GM20431 (cell line): ENCODE measurements around the gene ST6GALNAC6.

Experiments
- in situ Hi-C: fragments of 300-500 bp; cut with MseI, MboI; formaldehyde crosslinking; loops from one replicate; pipeline ENCODE4 v1.15.0; 2020; ENCODE audit warnings: low sequenced_read_pairs; ENCODE audit not compliant: unreplicated experiment

The ST6GALNAC6 gene

DNA sequence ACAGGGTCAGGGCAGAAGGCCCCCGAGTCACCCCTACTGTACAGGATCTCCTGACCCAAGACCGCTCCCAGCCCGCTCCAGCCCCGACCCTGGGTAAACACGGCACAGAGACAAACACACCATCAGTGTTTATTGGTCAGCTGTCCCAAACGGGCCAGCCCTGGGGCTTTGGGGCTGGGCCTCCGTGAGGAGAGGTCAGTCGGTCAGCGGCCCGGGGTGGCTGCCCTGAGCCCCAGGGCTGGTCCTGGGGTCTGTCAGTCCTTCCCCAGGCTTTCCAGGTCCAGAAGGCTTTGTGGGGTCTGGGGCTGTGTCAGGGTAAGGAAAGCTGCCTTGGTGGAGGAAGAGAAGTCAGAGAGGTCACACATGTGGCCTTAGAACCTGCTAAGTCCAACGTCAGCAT is 35.6 kb upstream of the ST6GALNAC6 start:
- in situ Hi-C loops, result no loop called here

DNA sequence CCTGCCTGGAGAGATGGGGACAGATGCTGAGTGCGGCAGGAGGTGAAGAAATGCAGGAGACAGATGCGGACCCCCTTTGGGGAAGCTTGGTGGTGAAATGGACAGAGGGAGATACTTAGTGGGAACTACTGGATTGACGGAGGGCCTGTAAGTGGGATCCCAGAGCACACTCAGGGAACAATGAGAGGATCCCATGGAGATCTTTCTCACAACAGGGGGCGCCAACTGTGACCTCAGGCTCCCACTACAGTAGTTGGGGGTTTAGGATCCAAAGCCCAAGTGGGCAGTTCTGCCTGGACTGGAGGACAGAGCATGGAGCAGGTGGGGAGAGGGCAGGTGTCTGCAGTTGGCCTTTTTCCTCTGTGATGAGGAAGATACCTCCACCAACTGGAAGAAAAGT is 34.8 kb upstream of the ST6GALNAC6 start:
- in situ Hi-C loops, result no loop called here

DNA sequence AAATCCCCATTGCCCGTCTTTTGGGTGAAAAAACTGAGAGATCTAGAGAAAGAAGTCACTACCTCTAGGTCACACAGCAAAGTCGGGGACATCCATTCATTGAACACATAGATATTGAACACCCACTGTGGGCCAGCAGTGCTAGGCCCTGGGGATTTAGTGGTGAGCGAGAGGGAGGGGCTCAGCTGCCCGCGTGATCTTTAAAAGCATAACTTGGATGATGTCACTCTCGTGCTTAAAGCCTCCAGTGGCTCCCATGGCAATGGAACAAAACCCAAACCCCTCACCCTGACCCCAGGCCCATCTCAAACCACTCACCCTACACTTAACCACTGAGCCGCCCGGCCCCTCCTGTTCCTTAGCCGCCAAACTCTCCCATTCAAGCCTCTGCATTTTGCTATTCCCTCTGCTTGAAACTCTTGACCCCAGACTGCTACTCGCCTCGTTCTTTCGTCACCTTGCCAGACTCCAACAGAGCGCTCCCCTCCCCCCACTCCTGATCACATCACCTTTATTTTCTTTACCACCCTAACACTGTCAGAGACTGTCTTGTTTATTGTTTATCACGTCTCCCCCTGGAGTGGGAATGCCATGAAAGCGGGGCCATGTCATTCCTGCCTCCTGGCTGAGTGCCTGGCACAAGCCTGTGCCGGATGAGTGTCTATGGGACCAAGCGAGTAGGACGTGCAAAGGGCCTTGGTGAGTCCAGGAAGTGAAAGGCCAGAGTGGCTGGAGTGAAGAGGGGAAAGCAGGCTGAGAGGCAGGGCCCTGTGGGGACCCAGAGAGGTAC is 31.9 kb upstream of the ST6GALNAC6 start:
- in situ Hi-C loops, result no loop called here

DNA sequence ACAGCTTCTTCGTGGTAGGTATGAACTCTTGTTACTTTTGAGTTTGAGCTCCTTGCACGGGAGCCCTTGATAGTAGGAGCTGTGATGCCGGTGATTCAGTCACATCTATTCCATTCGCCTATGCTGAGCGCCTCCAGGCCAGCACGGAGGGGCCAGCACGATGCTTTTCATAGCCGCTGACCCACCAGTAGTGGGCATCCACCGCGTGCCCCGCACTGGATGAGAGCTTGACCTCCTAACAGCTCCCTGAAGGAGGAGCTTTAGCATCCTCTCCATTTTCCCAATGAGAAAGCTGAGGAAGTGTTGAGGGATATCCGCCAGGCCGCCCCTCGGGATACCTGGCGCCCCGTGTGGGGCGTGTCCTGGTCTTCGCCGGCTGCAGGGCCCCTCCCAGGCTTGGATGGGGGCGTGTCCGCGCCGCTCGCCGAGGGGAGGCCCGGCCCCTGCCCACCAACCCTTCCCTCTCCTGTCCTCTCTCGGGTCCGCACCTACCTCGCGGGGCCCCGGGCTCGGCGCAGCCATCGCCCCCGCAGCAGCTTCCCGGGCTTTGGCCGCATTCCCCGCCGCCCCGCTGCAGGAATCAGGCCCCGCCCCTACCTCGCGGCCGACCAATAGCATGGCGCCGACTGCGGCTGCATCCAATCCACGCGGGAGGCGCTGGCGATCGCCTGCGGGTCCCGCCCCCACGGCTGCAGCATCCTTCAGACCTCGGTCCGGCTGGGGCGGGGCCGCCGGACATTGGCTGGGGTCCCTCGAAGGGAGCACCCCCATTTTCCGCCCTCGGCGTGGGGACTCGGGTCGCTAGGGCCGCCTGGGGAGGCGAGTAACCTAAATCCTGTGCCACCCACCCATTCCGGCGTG is 31.1 kb upstream of the ST6GALNAC6 start, which contains the start of gene PIP5KL1:
Gene PIP5KL1 (minus strand): TSS at position 547 of the 861 bp plus-strand sequence. CDS start 25 bp downstream, at position 522.
- in situ Hi-C loops, result no loop called here

DNA sequence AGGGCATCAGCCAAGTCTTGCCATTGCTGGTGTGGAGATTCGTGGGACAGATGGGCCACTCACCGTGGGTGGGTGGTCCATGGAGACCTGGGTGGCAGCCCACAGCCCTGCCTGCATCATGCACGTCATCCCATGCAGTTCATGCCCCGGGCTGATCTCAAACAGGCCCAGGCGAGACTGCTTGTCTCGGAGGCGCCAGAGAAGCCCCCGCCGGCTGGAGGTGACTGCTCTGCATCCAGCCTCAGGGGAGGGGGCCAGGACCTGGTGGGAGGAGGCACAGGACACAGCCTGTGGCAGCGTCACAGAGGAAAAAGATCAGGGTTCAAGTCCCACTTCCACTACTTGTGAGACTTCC is 30.2 kb upstream of the ST6GALNAC6 start:
- in situ Hi-C loops, result no loop called here

DNA sequence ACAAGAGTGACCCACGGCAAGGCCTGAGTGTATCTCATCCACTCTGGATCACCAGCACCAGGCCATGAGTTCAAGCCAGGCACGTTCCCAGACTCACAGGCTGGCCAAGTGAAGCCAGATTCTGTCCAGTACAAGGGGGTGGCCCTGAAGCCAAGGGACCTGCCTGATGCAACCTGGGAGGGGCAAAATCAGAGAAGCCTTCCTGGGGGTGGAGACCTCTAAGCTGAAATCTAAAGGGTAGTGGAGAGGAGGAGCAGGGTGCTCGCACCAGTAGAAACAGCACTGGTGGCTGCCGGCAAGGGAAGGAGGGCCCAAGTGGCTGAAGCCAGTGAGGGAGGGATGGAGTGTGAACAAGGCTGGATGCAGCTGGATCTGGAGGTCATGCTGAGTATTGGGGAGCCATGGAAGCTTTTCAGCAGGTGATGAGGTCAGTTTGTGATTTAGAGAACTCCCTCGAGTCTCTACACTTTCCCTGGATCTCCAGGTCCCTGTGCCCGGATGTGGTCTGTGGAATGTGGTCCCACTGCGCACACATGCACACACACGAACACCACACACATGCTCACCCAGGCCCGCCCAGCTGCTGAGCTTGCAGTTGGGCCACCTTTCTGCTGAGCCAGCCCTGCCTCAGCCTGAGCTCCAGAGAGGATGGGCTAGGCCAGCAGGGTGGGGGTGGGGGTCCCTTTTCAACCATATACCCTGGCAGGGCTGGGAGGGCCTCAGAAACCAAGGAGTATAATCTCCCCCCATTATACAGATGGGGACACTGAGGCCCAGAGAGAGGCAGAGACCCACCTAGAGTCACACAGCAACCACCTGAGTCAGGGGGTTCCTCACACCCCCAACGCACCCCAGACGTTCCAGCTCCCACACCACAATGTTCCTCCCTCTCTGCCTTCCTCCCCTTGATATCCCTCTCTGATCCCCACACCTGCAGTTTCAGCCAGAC is 29.5 kb upstream of the ST6GALNAC6 start:
- in situ Hi-C loops, result no loop called here

DNA sequence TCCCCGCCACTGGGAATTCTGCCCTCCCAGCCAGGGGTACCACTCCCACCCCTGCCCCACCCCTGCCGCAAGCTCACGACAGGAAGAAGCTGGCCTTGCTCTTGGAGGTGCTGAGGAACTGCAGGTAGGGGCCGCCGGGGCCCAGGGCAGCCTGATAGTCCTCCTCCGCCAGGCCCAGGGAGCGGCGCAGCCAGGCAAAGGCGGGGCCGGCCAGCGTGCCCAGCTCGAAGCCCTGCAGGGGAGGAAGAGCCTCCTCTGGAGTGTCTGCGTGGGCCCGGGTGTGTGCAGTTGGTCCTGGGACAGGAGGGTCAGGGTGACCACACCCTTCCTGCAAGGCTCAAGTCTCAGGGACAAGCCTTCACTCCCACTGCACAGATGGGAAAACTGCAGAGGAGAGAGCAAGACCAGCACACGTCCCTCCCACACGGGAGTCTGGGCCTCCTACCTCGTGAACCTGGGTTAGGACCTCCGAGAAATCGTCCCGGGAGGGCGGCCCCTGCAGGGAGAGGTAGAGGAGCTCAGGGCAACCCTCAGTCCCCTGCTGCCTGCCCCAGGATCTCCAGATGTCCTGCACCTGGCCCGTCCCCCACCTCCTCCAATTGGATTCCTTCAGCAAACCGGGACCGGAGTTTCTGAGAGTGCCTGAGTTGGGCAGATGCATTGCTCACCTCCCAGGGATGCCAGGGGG is 28.7 kb upstream of the ST6GALNAC6 start:
- in situ Hi-C loops, result no loop called here

DNA sequence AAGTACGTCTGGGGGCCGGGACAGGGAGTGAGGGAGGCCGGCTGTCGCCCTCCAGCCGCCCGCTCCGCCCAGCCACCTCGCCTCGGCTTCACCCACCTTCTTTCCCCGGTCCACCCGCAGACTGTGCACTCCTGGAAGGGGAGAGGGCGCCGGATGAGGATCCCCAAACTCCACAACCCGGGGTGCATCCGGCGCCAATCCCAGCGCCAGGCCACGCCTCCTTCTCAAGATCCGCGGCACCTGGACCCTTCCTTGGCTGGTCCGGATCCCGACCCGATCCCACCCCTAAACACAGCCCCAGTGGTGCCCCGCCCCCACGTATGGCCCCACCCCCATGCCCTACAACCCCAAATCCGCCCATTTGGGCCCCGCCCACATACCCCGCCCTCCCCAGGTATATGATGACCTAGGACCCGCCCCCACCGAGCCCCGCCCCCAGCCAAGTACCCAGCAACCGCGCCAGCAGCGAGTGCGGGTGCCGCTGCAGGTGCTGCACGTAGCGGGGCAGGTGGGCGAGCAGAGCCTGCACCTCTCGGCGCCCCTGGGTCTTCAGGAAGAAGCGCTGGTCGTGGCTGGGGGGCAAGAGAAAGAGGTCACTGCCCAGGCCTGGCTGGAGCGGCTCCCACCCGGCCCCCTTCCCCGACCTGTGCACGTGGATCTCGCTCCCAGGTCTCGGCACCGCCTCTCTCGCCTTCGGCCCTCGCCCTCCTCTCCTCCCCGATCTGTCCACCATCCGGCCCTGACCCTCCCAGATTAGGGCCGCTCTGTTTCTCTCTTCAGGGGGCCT is 28.0 kb upstream of the ST6GALNAC6 start:
- in situ Hi-C loops, result no loop called here

DNA sequence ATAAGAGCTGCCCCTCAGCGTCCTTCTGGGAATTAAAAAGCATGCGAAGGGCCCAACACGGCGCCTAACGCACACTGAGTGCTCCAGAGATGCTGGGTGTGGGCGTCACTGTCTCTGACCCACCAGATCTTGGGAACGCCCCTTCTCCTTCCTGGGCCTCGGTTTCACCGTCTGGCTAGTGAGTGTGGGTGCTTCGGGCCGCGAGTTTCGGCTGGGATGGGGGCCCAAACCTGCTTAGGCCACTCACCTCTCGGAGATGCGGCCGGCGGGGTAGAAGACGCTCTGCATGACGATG is 27.4 kb upstream of the ST6GALNAC6 start:
- in situ Hi-C loops, result no loop called here

DNA sequence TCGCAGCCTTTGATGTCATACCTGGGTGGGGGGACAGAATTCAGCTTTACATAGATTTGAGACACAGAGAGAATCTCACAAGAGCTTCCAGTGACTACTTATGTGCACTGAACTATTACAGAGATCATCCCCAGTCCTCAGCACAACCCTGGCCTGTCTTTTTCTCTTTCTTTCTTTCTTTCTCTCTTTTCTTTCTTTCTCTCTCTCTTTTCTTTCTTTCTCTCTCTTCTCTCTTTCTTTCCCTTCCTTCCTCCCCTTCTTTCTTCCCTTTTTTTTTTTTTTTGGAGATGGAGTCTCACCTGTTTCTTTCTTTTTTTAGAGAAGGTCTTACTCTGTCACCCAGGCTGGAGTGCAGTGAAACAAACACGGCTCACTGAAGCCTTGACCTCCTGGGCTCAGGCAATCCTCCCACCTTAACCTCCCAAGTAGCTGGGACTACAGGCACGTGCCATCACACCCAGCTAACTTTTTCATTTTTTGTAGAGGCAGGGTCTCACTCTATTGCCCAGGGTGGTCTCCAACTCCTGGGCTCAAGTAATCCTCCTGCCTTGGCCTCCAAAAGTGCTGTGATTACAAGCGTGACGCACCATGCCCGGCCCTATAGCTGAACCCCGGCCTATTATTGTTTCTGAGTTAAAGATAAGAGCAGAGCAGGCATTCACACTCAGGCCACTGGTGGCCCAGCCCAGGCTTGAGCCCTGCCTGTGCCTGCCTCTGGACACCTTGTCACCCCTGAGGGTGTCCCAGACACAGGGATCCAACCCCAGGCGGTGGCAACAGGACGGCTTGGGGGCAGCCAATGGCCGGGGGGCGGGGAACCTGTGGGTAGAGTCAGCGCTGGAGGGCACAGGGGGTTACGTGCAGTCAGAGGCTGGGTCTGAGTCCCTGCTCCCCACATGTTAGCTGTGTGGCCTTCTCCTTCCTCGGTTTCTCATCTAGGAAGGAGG is 26.8 kb upstream of the ST6GALNAC6 start:
- in situ Hi-C loops, result no loop called here

DNA sequence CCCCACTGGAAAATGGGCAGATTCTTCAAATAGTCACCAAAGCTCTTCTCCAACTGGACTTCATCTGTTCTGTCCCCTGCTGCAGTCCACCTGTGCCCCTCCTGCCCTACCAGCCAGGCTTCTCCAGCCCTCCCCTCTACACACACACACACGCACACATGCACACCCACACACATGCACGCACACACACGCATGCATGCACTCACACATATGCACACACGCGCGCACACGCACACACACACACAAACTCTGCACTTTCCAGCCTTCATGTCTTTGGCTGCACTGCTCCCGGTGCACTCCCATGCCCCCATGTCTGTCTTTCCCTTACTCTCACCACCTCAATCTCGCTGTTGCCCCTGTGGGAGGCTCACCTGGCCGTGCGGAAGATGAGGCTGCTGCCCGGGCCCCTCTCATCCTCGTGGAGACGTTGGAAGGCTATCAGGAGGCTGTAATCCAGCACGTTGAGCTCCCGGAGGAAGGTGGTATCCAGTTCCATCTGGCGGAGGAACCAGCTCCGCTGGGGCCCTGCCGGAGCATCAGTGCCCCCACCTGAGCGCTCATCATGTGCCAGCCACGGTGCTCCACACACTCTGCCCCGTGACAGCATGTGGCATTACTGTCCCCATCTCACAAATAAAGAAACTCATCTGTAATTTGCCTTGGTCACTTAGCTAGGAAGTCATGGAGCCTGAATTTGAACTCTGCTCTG is 25.5 kb upstream of the ST6GALNAC6 start:
- in situ Hi-C loops, result no loop called here

DNA sequence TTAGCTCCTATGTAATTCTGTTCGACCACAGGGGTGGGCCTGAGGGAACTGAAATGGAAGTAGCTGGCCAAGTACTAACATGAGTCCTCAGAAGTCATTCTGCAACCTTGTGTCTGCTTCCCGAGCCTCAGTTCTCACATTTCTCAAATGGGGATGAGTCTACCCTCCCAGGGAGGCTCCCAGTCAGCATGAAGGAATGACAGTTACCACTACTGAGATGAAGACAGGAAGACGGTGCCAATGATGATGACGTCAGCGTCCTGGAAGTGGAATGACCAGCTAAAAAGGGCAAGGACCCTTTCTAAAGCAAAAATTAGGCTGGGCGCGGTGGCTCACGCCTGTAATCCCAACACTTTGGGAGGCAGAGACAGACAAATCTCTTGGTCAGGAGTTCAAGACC is 24.4 kb upstream of the ST6GALNAC6 start:
- in situ Hi-C loops, result no loop called here

DNA sequence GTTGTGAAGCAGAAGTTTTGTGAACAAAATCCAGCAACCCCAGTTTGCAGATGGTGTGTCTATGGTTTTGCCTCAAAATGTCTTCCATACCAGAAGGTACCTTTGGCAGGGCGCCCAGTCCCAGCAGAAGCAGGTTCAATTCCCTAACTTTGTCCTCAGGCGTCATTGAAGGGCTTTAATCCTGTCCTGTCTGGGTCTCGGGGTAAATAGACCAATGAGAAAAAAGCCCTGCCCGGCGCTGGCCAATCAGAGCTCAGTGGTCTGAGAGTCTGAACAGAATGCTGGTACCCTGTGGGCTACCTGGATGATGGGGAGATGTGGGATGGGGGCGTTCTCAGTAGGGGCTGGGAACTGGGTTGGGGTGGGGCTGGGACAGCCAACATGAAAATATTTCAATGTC is 23.6 kb upstream of the ST6GALNAC6 start:
- in situ Hi-C loops, result no loop called here

DNA sequence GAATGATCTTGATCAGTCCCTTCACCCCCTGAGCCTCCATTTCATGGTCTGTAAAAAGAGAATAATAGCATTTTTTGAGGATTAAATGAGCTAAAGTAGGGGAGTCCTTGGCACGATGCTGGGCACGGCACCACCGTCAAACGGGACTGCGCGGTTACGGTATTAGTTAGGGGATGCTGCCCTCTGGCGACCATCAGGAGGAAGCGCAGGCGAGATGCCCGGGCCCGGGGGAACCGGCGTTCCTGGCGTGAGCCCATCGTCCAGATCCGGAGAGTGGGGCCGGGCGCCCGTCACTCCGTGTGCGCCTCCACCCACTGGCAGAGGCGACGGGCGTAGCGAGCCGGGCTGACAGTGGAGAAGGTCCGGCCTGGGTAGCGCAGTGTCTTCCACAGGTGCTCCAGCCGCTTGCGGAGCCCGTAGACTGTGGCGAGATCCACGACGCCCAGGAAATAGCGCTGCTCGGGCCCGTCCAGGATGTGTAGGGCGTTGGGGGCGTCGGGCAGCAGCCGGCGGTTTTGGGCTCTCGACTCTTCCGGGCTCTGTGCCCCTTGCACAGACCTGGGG is 22.2 kb upstream of the ST6GALNAC6 start:
- in situ Hi-C loops, result no loop called here

DNA sequence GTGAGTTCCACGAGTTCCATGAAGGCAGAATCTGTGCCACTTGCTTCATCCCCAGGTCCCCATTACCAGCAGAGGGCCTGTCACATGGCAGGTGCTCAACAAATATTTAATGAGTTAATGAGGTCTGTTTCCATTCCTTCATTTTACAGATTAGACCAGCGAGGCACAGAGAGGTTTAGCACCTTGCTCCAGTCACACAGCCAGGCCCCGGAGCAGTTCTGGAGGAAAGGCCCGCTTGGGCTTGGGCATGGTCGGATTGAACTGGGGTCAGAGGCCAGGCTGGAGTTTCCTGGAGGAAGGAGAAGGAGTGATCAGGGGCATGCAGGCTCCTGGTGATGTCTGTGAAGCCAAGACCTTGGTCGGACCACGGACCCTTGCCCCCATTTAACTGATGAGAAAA is 21.4 kb upstream of the ST6GALNAC6 start:
- in situ Hi-C loops, result no loop called here

DNA sequence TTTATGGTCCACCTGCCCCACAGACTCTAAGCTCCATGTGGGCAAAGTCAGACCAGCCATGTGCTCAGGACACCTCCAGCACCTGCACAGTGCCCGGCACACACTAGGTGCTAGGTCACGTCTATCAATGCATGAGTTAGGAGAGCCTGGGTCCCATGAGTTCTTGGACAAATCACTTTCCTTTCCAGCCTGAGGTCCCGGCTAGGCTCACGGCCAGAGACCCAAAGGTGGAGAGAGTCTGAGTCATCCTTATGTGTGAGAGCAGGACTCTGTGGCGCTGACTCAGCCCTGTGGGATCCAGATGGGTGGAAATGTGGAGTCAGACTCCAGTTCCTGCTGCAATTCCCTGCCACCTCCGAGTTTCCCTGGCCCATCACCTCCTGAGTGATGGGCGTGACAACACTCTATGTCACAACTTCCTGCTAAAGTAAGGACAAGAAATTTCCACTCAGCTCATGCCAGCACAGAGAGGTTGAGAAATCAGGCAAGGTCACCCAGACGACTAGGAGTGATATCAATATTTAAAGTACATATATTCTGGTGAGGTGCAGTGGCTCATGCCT is 19.9 kb upstream of the ST6GALNAC6 start:
- in situ Hi-C loops, result no loop called here
